ENCODE measurements around the gene TRAPPC11. TPM values are rescaled to one million over a fixed set of nuclear protein-coding genes. Genes with fewer than 3 reads are reported as not detected.

TRAPPC11 gene
- total and polyA plus RNA-seq, 2 of the 13 experiments (the other 11 are each of a cell fraction or from before 2014, with no cell fraction given): 18.0 to 23.2 TPM

GRCh38 chr4:183723561-183724228 is 64.6 kb downstream of the TRAPPC11 start (continued):
- TF ChIP-seq ZNF710 (CRISPR knock-in tag; IDR thresholded peaks at IDR 0.05; ENCODE audit: borderline replicate concordance): no peak
- TF ChIP-seq SPEN (CRISPR knock-in tag; IDR thresholded peaks at IDR 0.05; ENCODE audit: low read depth): no peak
- TF ChIP-seq ZNF530 (CRISPR knock-in tag; IDR thresholded peaks at IDR 0.05; ENCODE audit: low read depth): no peak
- no peak for TF ChIP-seq ZNF30 (CRISPR knock-in tag; IDR thresholded peaks at IDR 0.05)
- no peak for TF ChIP-seq CEBPG (CRISPR knock-in tag; IDR thresholded peaks at IDR 0.05)
- TF ChIP-seq KDM4B (CRISPR knock-in tag; IDR thresholded peaks at IDR 0.05): no peak
- no peak for TF ChIP-seq FOXC1 (CRISPR knock-in tag; IDR thresholded peaks at IDR 0.05; ENCODE audit: borderline replicate concordance)
- TF ChIP-seq PCBP1 (IDR thresholded peaks at IDR 0.05; ENCODE audit: borderline replicate concordance, low read depth, low read length): no peak
- TF ChIP-seq, protein P1, sequence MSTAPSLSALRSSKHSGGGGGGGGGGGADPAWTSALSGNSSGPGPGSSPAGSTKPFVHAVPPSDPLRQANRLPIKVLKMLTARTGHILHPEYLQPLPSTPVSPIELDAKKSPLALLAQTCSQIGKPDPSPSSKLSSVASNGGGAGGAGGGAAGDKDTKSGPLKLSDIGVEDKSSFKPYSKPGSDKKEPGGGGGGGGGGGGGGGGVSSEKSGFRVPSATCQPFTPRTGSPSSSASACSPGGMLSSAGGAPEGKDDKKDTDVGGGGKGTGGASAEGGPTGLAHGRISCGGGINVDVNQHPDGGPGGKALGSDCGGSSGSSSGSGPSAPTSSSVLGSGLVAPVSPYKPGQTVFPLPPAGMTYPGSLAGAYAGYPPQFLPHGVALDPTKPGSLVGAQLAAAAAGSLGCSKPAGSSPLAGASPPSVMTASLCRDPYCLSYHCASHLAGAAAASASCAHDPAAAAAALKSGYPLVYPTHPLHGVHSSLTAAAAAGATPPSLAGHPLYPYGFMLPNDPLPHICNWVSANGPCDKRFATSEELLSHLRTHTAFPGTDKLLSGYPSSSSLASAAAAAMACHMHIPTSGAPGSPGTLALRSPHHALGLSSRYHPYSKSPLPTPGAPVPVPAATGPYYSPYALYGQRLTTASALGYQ (CRISPR knock-in tag; IDR thresholded peaks at IDR 0.05): no peak
- no peak for TF ChIP-seq ZEB1 (IDR thresholded peaks at IDR 0.05; ENCODE audit: insufficient replicate concordance, low read depth)
- TF ChIP-seq ZNF704 (CRISPR knock-in tag; IDR thresholded peaks at IDR 0.05; ENCODE audit: borderline replicate concordance): no peak
- TF ChIP-seq, protein P2, sequence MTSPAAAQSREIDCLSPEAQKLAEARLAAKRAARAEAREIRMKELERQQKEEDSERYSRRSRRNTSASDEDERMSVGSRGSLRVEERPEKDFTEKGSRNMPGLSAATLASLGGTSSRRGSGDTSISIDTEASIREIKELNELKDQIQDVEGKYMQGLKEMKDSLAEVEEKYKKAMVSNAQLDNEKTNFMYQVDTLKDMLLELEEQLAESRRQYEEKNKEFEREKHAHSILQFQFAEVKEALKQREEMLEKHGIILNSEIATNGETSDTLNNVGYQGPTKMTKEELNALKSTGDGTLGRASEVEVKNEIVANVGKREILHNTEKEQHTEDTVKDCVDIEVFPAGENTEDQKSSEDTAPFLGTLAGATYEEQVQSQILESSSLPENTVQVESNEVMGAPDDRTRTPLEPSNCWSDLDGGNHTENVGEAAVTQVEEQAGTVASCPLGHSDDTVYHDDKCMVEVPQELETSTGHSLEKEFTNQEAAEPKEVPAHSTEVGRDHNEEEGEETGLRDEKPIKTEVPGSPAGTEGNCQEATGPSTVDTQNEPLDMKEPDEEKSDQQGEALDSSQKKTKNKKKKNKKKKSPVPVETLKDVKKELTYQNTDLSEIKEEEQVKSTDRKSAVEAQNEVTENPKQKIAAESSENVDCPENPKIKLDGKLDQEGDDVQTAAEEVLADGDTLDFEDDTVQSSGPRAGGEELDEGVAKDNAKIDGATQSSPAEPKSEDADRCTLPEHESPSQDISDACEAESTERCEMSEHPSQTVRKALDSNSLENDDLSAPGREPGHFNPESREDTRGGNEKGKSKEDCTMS (CRISPR knock-in tag; conservative IDR thresholded peaks at IDR 0.05): no peak
- TF ChIP-seq HOXA3 (CRISPR knock-in tag; IDR thresholded peaks at IDR 0.05): 0 out of 2 replicates have a peak, but pooled peaks have one; percentile 20
- no peak for TF ChIP-seq FOXO1 (CRISPR knock-in tag; IDR thresholded peaks at IDR 0.05)
- TF ChIP-seq TRIM24 (CRISPR knock-in tag; IDR thresholded peaks at IDR 0.05): no peak
- no peak for TF ChIP-seq CTCF (CRISPR knock-in tag; IDR thresholded peaks at IDR 0.05)
- peak; percentile 27; the same call in 1 of the 2 replicates for TF ChIP-seq TBX3 (IDR thresholded peaks at IDR 0.05; ENCODE audit: borderline replicate concordance)
- peak in 1 of 2 experiments; percentile 61; a peak in 1 of 4 replicates for TF ChIP-seq EP300 (IDR thresholded peaks at IDR 0.05; ENCODE audit: low read depth in 2 of 2, low read length in 2 of 2)
- TF ChIP-seq EP300 (CRISPR knock-in tag; IDR thresholded peaks at IDR 0.05; ENCODE audit: borderline replicate concordance): no peak
- no peak for TF ChIP-seq NCOA1 (CRISPR knock-in tag; IDR thresholded peaks at IDR 0.05)
- no peak for TF ChIP-seq JARID2 (CRISPR knock-in tag; IDR thresholded peaks at IDR 0.05; ENCODE audit: insufficient replicate concordance)
